GM21786 (cell line): ENCODE data around the gene ERC1.
A peak's percentile ranks its signal among the peaks of the same experiment; 100 is the strongest.
"Not testable (repeated sequence)": the region's sequence is repeated elsewhere in the genome, so short reads cannot be mapped to it uniquely, and the experiment has no call there.

Source experiments
- ATAC-seq: cut with Tn5 transposase; IDR thresholded peaks from one replicate; pipeline ENCODE4 v1.9.1; 2021; ENCODE audit not compliant: unreplicated experiment

ERC1 gene

DNA sequence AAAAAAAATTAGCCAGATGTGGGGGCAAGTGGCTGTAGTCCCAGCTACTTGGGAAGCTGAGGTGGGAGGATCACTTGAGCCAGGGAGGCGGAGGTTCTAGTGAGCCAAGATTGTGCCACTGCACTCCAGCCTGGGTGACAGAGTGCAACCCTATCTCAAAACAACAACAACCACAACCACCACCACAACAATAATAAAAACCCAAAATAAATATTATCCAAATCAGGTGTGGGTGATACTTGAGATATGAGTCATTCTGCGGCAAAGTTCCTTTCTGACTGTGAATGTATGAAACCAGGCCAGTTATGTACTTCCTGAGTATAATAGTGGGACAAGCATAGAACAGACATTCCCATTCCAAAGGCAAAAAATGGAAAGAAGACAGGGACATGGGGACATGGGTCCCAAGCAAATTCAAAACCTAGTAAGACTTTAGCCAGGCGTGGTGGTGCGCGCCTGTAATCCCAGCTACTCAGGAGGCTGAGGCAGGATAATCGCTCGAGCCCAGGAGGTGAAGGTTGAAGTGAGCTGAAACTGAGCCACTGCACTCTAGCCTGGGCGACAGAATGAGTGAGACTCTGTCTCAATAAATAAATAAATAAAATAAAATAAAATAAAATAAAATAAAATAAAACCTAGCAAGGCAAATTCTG, 9.7 kb upstream of the ERC1 start:
- no peak for ATAC-seq

DNA sequence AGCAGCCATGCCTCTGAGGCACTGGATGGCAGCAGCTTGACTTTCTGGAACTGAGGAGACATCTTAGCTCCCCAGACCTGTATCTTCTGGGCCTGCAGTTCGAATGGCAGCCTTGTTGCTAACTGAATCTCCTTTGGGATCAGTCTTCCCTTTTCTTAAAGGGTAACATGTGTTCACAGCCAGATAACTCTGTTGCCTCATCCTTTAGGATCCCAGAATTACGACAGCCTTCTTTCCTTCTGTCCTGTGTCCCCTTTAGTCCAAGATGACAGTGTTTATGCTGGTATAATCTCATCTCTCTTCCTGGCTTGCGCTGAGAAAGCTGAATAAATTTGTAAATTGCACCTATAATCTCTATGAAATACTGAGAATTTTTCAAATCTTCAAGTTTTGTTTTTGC, 9.1 kb upstream of the ERC1 start:
- ATAC-seq, result no peak

DNA sequence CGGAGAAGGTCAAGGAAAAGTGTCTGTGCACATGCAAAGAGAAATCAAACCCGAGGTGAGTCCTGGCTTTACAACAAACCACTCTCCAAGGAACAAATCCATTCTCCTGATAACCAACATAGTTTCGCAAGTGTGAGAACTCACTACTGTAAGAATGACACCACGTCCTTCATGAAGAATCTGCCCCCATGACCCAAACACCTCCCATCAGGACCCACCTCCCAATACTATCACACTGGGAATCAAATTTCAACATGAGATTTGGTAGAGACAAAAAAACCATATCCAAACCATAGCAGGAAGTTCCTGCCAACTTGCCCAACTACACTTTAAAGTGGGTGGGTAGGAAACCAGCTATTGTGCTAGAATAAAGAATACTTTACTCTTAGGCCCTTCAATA, 2.4 kb upstream of the ERC1 start:
- no peak for ATAC-seq

GRCh38 chr12:989051-989450, 2.0 kb upstream of the ERC1 start:
- no peak for ATAC-seq

GRCh38 chr12:989751-990660, 1.0 kb upstream of the ERC1 start:
- peak; percentile 11 for ATAC-seq

DNA sequence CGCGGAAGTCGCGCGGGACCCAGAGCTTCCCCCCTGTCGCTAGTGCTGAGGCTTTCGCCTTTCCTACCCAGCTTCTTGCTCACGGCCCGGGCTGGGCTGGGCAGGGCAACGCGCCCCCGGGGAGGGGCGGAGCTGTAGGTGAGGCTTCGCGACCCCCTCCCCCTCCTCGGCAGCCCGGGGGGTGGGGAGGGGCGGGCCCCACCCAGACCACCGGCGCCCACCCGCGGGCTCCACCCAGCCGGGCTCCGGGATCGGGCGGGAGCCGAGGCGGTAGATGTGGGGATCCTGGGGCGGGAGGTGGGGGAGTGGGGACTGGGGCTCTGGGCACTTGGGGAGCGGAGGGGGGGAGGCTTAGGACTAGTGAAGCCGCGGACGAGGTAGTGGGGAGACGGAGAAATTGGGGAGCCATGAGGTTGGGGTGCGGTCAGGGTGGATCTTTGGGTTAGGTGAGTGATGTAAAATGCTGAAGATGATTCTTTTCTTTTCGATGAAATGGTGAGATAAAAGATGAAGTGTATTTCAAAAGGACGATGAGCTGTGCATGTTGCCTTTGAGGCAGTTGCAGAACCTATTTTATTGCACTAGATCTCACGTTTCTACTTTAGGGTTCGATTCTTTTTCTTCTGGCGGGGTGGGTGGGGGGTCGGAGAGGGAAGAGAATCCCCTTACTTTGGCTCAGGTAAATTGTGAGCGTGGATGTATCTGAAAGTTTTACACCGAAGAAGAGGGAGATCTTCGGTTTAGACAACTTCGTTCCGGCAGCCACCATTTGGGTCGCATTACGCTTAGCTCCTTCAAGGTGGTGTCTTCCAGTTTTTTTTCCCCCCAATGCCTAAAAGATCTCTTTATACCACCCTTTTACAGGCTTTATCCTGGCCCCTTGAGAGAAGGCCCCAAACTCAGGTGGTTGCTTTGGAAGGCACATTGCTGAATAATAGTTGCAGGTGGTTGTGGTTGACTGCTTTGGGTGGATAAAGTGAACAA, 619 bp downstream of the ERC1 start:
- no peak for ATAC-seq

DNA sequence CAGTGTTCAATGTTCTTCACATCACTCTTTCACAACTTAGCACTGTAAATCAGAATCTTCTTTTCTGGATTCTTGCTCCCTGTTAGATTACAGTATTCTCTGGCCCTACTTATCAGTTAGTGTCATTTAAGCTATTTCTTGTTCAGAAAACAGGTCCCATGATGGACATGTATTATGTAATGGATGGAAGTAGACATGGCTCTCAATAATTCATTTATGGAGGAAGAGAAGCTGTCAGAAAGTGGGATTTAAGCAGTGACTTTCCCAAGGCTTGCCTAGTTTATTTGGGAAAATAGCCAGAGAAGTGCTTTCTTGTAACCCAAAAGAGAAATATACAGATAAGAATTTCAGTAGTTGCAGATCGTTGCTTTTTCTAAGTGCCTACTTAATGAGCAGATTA, 1.6 kb downstream of the ERC1 start:
- ATAC-seq, result no peak

GRCh38 chr12:996881-997280, 5.9 kb downstream of the ERC1 start:
- ATAC-seq, result no peak

DNA sequence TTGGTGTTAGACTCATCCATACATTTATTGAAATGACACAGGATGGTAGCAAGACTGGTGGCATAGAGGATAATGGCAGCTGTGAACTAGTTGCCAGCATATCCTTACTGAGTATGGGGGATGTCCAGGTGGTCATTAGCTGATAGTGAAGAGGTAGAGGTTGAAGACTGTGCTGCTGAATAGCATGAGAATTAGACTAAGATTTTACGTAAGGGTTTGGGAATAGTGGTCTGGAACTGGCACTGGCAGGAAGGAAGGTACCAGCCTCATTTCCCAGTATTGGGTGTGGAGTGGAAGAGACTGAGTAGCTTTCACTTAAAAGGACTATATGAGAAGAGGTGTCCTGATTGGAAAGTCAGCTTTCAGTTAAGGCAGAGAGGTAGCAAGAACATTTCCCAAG, 6.5 kb downstream of the ERC1 start:
- ATAC-seq, result no peak

DNA sequence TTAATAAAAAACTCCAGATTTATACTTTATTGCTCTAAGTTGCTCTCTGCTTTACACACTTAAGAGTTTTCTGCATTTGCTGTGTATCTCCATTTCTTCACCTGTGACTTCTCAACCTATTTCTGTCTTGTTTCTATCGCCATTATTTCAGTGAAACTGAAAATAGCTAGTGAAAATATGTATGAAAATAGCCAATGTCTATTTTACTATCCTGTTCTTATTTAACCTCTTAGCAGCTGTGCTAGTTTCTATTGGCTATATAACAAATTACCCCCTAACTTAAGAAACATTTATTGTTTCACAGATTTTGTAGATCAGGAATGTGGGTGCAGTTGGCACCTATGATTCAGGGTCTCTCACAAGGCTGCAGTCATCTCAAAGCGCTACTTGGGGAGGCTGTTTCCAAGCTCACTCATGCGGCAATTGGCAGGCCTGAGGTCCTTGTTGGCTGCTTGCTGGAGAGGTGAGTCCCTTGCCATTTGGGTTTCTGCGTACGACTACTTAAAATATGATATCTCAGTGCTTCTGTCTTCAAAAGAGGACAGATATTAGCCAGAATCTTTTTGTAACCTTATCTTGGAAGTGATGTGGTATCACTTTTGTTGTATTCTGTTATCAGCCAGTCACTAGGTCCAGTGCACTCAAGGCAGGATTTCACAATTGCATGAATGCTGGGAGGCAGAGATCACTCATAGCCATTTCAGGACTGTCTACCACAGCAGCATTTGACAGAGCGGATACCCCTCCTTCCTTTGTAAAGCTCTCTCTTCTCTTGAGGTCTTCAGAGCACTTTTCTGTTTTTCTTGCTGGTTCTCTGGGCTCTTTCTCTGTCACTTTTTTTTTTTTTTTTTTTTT, 7.2 kb downstream of the ERC1 start:
- ATAC-seq, result peak; percentile 81

DNA sequence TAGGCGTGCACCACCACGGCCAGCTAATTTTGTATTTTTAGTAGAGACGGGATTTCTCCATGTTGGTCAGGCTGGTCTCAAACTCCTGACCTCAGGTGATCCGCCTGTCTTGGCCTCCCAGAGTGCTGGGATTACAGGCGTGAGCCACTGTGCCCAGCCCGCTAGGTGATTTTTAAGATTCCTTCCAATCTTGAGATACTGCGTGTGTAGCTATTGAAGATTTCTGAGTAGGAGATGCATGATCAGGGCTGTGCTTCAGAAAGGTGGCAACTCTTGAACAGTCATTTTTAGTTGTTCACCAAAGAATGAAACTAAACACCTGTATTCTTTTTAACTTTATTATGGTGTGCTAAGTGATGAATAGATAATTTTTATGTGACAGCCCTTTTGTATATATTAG, 8.7 kb downstream of the ERC1 start:
- not testable (repeated sequence) for ATAC-seq

DNA sequence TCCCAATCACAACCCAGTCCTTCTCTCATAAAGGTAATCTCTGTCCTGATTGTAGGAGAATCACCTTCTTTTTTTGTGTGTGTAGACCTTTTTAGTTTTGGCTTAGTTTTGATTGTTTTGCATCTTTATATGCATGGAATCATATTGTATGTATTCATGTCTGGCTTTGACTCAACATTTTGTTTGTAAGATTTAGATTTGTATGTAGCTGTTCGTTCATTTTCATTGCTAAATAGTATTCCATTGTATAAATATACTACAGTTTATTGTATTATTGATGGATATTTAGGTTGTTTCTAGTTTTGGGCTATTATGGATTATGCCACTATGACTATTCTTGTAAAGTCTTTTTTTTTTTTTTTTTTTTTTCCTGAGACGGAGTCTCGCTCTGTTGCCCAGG, 10.5 kb downstream of the ERC1 start:
- ATAC-seq, result no peak

DNA sequence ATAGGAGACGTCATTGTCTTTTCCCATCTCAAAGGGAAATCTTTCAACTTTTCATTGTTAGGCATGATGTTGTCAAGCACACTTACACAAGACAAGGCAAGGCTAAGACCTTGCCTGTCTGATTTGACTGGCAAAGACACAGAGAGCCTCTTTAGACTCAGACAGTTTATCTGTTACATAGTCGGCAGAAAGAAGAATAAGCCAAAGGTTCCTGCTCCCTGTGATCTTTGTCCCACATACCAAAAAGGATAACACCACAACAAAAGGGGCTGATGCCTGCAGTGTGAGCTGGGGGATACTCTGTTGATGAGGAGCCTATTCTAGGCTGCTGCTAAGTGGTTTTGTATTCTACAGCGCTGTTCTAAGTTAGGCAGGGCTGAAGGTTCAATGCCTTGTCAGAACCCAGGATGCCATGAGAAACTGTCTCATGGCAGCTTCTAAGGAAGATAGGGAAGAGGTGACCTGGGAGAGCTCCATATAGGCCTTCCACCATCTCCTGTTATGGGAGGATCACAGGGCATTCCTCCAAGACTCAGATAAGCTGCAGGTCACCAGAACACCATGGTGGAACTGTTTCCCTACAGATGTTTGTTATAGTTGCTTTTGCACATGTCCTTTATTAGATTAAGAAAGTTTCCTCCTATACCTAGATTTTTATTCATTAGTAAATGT, 12.7 kb downstream of the ERC1 start:
- ATAC-seq, result no peak

GRCh38 chr12:1006255-1006654, 15.2 kb downstream of the ERC1 start:
- ATAC-seq, result no peak

- ATAC-seq, result no peak
Observed at GRCh38 chr12:1007276-1007675, 16.3 kb downstream of the ERC1 start.

- no peak for ATAC-seq
Observed at GRCh38 chr12:1007994-1008393, 17.0 kb downstream of the ERC1 start.

DNA sequence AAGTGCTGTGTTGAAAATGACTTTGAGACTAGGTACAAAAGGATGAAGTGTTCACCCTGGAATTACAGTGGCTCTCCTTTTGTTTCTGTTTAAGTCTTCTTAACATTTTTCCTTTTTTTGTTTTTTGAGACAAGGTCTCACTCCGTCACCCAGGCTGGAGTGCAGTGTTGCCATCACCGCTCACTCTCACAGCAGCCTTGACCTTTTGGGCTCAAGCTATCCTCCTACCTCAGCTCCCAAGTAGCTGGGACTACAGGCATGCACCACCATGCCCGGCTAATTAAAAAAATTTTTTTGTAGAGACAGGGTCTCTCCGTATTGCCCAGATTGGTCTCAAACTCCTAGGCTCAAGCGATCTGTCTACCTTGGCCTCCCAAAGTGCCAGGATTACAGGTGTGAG, 20.1 kb downstream of the ERC1 start:
- ATAC-seq, result no peak

DNA sequence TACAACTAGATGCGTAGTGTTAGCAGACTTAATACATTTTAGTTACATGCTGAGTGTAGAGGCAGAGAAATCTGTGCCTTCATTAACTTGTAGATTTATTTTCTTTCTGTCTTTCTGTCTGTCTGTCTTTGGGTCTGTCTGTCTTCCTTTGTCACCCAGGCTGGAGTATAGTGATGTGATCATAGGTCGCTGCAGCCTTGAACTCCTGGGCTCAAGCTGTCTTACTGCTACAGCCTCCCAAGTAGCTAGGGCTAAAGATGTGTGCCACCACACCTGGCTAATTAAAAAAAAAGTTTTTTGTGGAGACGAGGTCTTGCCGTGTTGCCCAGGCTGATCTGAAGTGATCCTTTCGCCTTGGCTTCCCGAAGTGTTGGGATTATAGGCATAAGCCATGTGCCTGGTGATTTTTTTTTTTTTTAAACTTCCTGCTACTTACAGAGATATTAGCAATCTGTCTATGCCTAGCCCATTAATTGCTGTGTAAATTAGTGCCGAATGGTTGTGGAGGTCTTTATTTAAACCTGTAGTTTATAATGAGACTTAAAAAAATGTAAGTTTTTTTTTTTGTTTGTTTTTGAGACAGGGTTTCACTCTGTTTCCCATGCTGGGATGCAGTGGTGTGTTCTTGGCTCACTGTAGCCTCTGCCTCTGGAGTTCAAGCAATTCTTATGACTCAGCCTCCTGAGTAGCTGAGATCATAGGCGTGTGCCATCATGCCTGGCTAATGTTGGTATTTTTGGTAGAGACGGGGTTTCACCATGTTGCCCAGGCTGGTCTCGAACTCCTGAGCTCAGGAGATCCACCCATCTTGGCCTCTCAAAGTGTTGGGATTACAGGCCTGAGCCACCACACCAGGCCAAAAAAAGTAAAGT, 22.8 kb downstream of the ERC1 start:
- no peak for ATAC-seq

DNA sequence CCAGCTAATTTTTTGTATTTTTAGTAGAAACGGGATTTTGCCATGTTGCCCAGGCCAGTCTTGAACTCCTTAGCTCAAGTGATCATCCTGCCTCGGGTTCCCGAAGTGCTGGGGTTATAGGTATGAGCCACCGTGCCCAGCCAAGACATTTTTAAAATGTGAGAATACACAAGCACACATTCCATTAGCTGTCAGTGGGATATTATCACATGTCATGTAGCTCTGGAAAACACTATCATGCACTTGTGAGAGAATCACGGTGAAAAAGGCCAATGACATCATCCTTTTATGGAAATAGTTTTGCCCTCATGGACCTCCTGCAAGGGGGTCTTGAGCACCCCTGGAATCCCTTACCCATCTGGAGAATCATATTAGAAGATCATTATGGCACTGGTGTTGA, 28.3 kb downstream of the ERC1 start:
- ATAC-seq, result no peak
